Activated T-cell treated with anti-CD3 and anti-CD28 coated beads, Interleukin-2, amount 50 U/mL, for 72 hours (primary cell): Measurements from ENCODE around the gene GPS2. TPM values are rescaled to one million over a fixed set of nuclear protein-coding genes. Genes with fewer than 3 reads are reported as not detected.
A peak's percentile ranks its signal among the peaks of the same experiment; 100 is the strongest.

Source experiments
- ATAC-seq, 2 donors: fragments of 150-1000 bp; cut with Tn5 transposase; replicated peaks in 1 of 2; 2 replicates each; pipeline ENCODE4 v1.10.0; 2021; ENCODE audit warnings: moderate library complexity in 2 of 2, mild to moderate bottlenecking in 1 of 2
- DNase-seq, 2 donors: peaks; one replicate each; pipeline ENCODE4 v3.0.0; 2021 to 2022; ENCODE audit warnings: mixed read lengths in 1 of 2
- H3K27ac Mint-ChIP-seq: one replicate; pipeline ENCODE4 v1.8.0; 2022; ENCODE audit warnings: mild to moderate bottlenecking, moderate library complexity, mixed read lengths
- H3K27me3 Mint-ChIP-seq: one replicate; pipeline ENCODE4 v1.8.0; 2022; ENCODE audit warnings: low read depth, mixed read lengths
- H3K36me3 Mint-ChIP-seq, 2 donors: one replicate each; pipeline ENCODE4 v1.8.0; 2022; ENCODE audit warnings: mixed read lengths in 2 of 2, mild to moderate bottlenecking in 1 of 2; ENCODE audit not compliant: insufficient read depth in 2 of 2
- H3K4me1 Mint-ChIP-seq: one replicate; pipeline ENCODE4 v1.8.0; 2022; ENCODE audit warnings: low read depth, mixed read lengths
- H3K4me3 Mint-ChIP-seq, 2 donors: one replicate each; pipeline ENCODE4 v1.8.0; 2022; ENCODE audit warnings: mild to moderate bottlenecking in 2 of 2, mixed read lengths in 2 of 2, moderate library complexity in 2 of 2
- H3K9me3 Mint-ChIP-seq, 2 donors: one replicate each; pipeline ENCODE4 v1.8.0; 2022; ENCODE audit warnings: mixed read lengths in 2 of 2
- total RNA-seq, 2 donors: library from RNA; stranded (reverse); gene quantifications; one replicate each; pipeline ENCODE4 v1.2.3, GENCODE V29; 2022

The GPS2 gene
- total RNA-seq, 2 donors from 2014 or later: 50.5 to 50.7 TPM

- Mint-ChIP-seq H3K36me3 (peaks cover 30 to 38% of the 10 kb centered on the region in 2 donors), H3K4me1 (peaks cover 58% of the 10 kb centered on the region), H3K27me3 (no peaks in the 10 kb centered on the region), H3K27ac (peak overlapping the region; percentile 81), H3K4me3 (peak overlapping the region; percentile 85 to 94), H3K9me3 (no peaks in the 10 kb centered on the region)
- DNase-seq: peak; percentile 74 to 85
- ATAC-seq: peak; percentile 38 to 40
These were observed 6.3 kb downstream of the GPS2 start for GRCh38 chr17:7308625-7309433.

GRCh38 chr17:7307686-7308624 lies 7.2 kb downstream of the GPS2 start:
- H3K27me3 Mint-ChIP-seq: no peaks in the 10 kb centered on the region
- H3K4me1 Mint-ChIP-seq: peaks cover 50% of the 10 kb centered on the region
- peaks cover 30 to 38% of the 10 kb centered on the region in 2 donors for H3K36me3 Mint-ChIP-seq
- ATAC-seq (peak; percentile 10 to 17), DNase-seq (peak; percentile 60 to 67)
- peak overlapping the region; percentile 85 to 94 for H3K4me3 Mint-ChIP-seq
- peak overlapping the region; percentile 91 for H3K27ac Mint-ChIP-seq
- no peaks in the 10 kb centered on the region for H3K9me3 Mint-ChIP-seq

- H3K9me3 Mint-ChIP-seq: no peaks in the 10 kb centered on the region
- no peaks in the 10 kb centered on the region for H3K27me3 Mint-ChIP-seq
- H3K36me3 Mint-ChIP-seq: peaks cover 27 to 32% of the 10 kb centered on the region in 2 donors
These were observed 8.1 kb downstream of the GPS2 start, which contains the start of gene EIF5A for GRCh38 chr17:7306911-7307685. TSS of gene EIF5A (plus strand) at chr17:7307628. CDS start at chr17:7309636, 2,008 bp downstream.

GRCh38 chr17:7304179-7304578 lies 11.0 kb downstream of the GPS2 start:
- peaks cover 7 to 8% of the 10 kb centered on the region in 2 donors for H3K36me3 Mint-ChIP-seq
- H3K27me3 Mint-ChIP-seq: no peaks in the 10 kb centered on the region
- H3K27ac Mint-ChIP-seq: no peak overlapping the region
- no peaks in the 10 kb centered on the region for H3K9me3 Mint-ChIP-seq
- H3K4me1 Mint-ChIP-seq: peaks cover 12% of the 10 kb centered on the region
- ATAC-seq: no peak
- no peak overlapping the region for H3K4me3 Mint-ChIP-seq
- no peak for DNase-seq

More at GRCh38 chr17:7306911-7307685, 8.1 kb downstream of the GPS2 start, which contains the start of gene EIF5A:
- Mint-ChIP-seq H3K4me1 (peaks cover 41% of the 10 kb centered on the region), H3K4me3 (peak within 1 kb of the TSS; percentile 85 to 94), H3K27ac (peak within 1 kb of the TSS; percentile 91)
- peak; percentile 100 for DNase-seq
- ATAC-seq: peak; percentile 78 to 79

- peak overlapping the region; percentile 93 for H3K4me3 Mint-ChIP-seq
These were observed 18.8 kb downstream of the GPS2 start for GRCh38 chr17:7296189-7296861.

GRCh38 chr17:7295230-7296180 lies 19.7 kb downstream of the GPS2 start:
- peaks cover 21% of the 10 kb centered on the region for H3K4me1 Mint-ChIP-seq
- peak overlapping the region; percentile 93 for H3K4me3 Mint-ChIP-seq
- H3K36me3 Mint-ChIP-seq: no peaks in the 10 kb centered on the region
- no peaks in the 10 kb centered on the region for H3K9me3 Mint-ChIP-seq
- DNase-seq (no peak), ATAC-seq (no peak)
- H3K27me3 Mint-ChIP-seq: peaks cover 23% of the 10 kb centered on the region
- peak overlapping the region; percentile 90 for H3K27ac Mint-ChIP-seq

More at GRCh38 chr17:7296189-7296861, 18.8 kb downstream of the GPS2 start:
- Mint-ChIP-seq H3K36me3 (no peaks in the 10 kb centered on the region), H3K27me3 (peaks cover 23% of the 10 kb centered on the region), H3K27ac (no peak overlapping the region), H3K9me3 (no peaks in the 10 kb centered on the region), H3K4me1 (peaks cover 21% of the 10 kb centered on the region)
- DNase-seq (peak; percentile 77 to 86), ATAC-seq (peak; percentile 20 to 38)

- H3K9me3 Mint-ChIP-seq: no peaks in the 10 kb centered on the region
- peak; percentile 91 to 95 for DNase-seq
- no peaks in the 10 kb centered on the region for H3K36me3 Mint-ChIP-seq
- H3K27me3 Mint-ChIP-seq: peaks cover 23% of the 10 kb centered on the region
- H3K27ac Mint-ChIP-seq: peak within 1 kb of the TSS; percentile 90
- peak; percentile 89 to 92 for ATAC-seq
- peaks cover 21% of the 10 kb centered on the region for H3K4me1 Mint-ChIP-seq
- peak within 1 kb of the TSS; percentile 93 for H3K4me3 Mint-ChIP-seq
These were observed 20.5 kb downstream of the GPS2 start, which contains the start of gene YBX2 for GRCh38 chr17:7294614-7295153. TSS of gene YBX2 (minus strand) at chr17:7294639. CDS start at chr17:7294500, 139 bp downstream.

- no peaks in the 10 kb centered on the region for H3K9me3 Mint-ChIP-seq
- no peaks in the 10 kb centered on the region for H3K36me3 Mint-ChIP-seq
- peak overlapping the region; percentile 62 to 93 for H3K4me3 Mint-ChIP-seq
- no peak overlapping the region for H3K27ac Mint-ChIP-seq
- DNase-seq (peak in 1 of 2 donors; percentile 35), ATAC-seq (no peak)
- H3K4me1 Mint-ChIP-seq: peaks cover 21% of the 10 kb centered on the region
- H3K27me3 Mint-ChIP-seq: peaks cover 23% of the 10 kb centered on the region
These were observed 21.1 kb downstream of the GPS2 start for GRCh38 chr17:7293816-7294613.

GRCh38 chr17:7293159-7293558 lies 22.0 kb downstream of the GPS2 start:
- H3K27ac Mint-ChIP-seq: no peak overlapping the region

GRCh38 chr17:7292729-7293128 lies 22.4 kb downstream of the GPS2 start:
- H3K4me1 Mint-ChIP-seq: peaks cover 21% of the 10 kb centered on the region
- H3K4me3 Mint-ChIP-seq: peak overlapping the region in 1 of 2 donors; percentile 67
- H3K9me3 Mint-ChIP-seq: no peaks in the 10 kb centered on the region
- no peaks in the 10 kb centered on the region for H3K36me3 Mint-ChIP-seq
- ATAC-seq: no peak
- H3K27me3 Mint-ChIP-seq: peaks cover 23% of the 10 kb centered on the region
- no peak overlapping the region for H3K27ac Mint-ChIP-seq
- no peak for DNase-seq

More at GRCh38 chr17:7293159-7293558, 22.0 kb downstream of the GPS2 start:
- no peaks in the 10 kb centered on the region for H3K36me3 Mint-ChIP-seq
- peaks cover 23% of the 10 kb centered on the region for H3K27me3 Mint-ChIP-seq
- H3K9me3 Mint-ChIP-seq: no peaks in the 10 kb centered on the region
- H3K4me1 Mint-ChIP-seq: peaks cover 21% of the 10 kb centered on the region
- no peak for DNase-seq
- H3K4me3 Mint-ChIP-seq: peak overlapping the region; percentile 62 to 67
- ATAC-seq: no peak
